ENCODE measurements around the gene EPB41L4A. TPM values are rescaled to one million over a fixed set of nuclear protein-coding genes. Genes with fewer than 3 reads are reported as not detected.

The EPB41L4A gene
- polyA plus RNA-seq, 1 donor from 2014 or later = 2.1 TPM

GRCh38 chr5:112283943-112284929 is 134.8 kb downstream of the EPB41L4A start:
- no peaks in the 10 kb centered on the region for H3K27me3 Mint-ChIP-seq
- no peaks in the 10 kb centered on the region for H3K36me3 Mint-ChIP-seq
- H3K9me3 Mint-ChIP-seq = no peaks in the 10 kb centered on the region
- no peak overlapping the region for H3K27ac Mint-ChIP-seq
- H3K4me1 Mint-ChIP-seq = no peaks in the 10 kb centered on the region
- no peak overlapping the region for H3K4me3 Mint-ChIP-seq

- no peaks in the 10 kb centered on the region for H3K9me3 Mint-ChIP-seq
- no peaks in the 10 kb centered on the region for H3K36me3 Mint-ChIP-seq
- H3K4me3 Mint-ChIP-seq = no peak overlapping the region
- no peak overlapping the region for H3K27ac Mint-ChIP-seq
- H3K27me3 Mint-ChIP-seq = no peaks in the 10 kb centered on the region
- no peaks in the 10 kb centered on the region for H3K4me1 Mint-ChIP-seq
Observed at GRCh38 chr5:112283034-112283582, 136.0 kb downstream of the EPB41L4A start.

- H3K4me3 Mint-ChIP-seq = no peak overlapping the region
- H3K27ac Mint-ChIP-seq = no peak overlapping the region
- no peaks in the 10 kb centered on the region for H3K36me3 Mint-ChIP-seq
- no peaks in the 10 kb centered on the region for H3K27me3 Mint-ChIP-seq
- no peaks in the 10 kb centered on the region for H3K9me3 Mint-ChIP-seq
- H3K4me1 Mint-ChIP-seq = no peaks in the 10 kb centered on the region
Observed at GRCh38 chr5:112279082-112279481, 140.0 kb downstream of the EPB41L4A start.

- H3K36me3 Mint-ChIP-seq = no peaks in the 10 kb centered on the region
- no peaks in the 10 kb centered on the region for H3K27me3 Mint-ChIP-seq
- no peaks in the 10 kb centered on the region for H3K4me1 Mint-ChIP-seq
- H3K9me3 Mint-ChIP-seq = no peaks in the 10 kb centered on the region
- H3K4me3 Mint-ChIP-seq = no peak overlapping the region
- H3K27ac Mint-ChIP-seq = no peak overlapping the region
Observed at GRCh38 chr5:112276991-112277390, 142.1 kb downstream of the EPB41L4A start.

DNA sequence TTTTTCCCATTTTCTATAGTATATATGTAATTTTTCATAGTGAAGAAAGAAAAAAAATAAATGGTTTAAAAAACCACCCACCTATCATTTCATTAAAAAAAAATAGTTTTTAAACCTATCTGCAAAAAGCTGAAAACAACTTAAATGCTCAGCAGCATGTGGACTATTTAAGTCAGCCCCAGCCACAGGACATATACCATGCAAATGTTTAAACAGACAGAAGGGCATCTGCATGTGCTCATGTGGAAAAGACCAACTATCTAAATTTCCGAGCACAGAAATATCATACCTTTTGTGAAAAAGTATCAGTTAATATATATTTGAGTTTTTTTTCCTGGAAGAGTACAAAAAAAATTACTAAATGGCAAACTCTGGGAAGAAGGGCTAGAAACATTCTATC is 143.4 kb downstream of the EPB41L4A start:
- no peaks in the 10 kb centered on the region for H3K9me3 Mint-ChIP-seq
- H3K27ac Mint-ChIP-seq = no peak overlapping the region
- H3K4me3 Mint-ChIP-seq = no peak overlapping the region
- H3K36me3 Mint-ChIP-seq = no peaks in the 10 kb centered on the region
- H3K27me3 Mint-ChIP-seq = no peaks in the 10 kb centered on the region
- H3K4me1 Mint-ChIP-seq = no peaks in the 10 kb centered on the region

DNA sequence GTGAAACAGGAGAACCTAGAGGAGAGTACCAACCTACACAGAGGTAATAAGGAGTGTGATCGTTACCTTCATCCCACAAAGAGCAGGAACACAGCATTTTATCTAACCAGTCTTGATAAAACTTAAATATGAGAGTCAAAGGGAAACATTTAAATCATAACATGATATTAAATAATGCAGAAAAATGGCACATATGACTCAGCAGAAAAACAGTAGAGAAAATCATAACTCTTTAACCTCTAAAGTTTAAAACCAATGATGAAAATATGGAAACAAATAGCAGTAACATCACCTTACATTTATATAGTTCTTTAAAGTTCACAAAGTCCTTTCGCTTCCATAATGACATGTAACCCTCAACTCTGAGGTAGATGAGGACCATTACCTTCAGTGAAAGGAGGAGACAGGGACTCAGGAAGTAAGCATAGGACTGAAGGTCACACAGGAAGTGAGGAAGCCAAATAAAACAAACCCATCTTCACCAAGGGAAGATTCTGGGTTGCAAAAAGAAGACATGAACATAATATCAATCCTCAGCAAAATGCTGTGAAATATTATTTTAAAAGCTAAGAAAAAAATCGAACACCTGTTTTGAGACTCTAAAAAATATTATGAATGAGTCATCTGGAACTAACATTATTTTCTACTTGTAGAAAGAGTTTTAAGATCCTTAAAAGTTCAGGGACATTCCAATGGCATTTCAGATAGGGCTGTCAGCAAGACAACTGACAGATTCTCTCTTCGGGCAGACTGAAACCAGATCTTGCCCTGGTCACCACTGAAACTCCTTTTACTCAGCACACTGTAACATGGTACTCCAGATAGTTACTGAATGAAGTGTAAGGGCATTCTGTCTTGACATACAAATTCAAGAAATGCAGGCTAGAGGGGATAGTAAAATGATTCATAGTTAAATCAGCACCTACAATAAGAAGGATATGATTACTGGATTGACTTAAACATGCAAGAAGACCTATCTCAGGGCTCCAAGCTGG is 148.5 kb downstream of the EPB41L4A start:
- H3K4me3 Mint-ChIP-seq = no peak overlapping the region
- H3K27me3 Mint-ChIP-seq = no peaks in the 10 kb centered on the region
- H3K36me3 Mint-ChIP-seq = no peaks in the 10 kb centered on the region
- H3K27ac Mint-ChIP-seq = no peak overlapping the region
- H3K4me1 Mint-ChIP-seq = peaks cover 0 to 4% (median 2%) of the 10 kb centered on the region in 3 donors
- H3K9me3 Mint-ChIP-seq = no peaks in the 10 kb centered on the region

- H3K4me1 Mint-ChIP-seq = peaks cover 0 to 4% (median 2%) of the 10 kb centered on the region in 3 donors
- no peak overlapping the region for H3K4me3 Mint-ChIP-seq
- no peaks in the 10 kb centered on the region for H3K9me3 Mint-ChIP-seq
- H3K27me3 Mint-ChIP-seq = no peaks in the 10 kb centered on the region
- H3K36me3 Mint-ChIP-seq = peaks cover 6% of the 10 kb centered on the region
- no peak overlapping the region for H3K27ac Mint-ChIP-seq
Observed at GRCh38 chr5:112267231-112267630, 151.8 kb downstream of the EPB41L4A start.

GRCh38 chr5:112264666-112265065 is 154.4 kb downstream of the EPB41L4A start:
- peaks cover 0 to under 1% (median 0%) of the 10 kb centered on the region in 3 donors for H3K4me1 Mint-ChIP-seq
- peaks cover 6% of the 10 kb centered on the region for H3K36me3 Mint-ChIP-seq
- H3K9me3 Mint-ChIP-seq = no peaks in the 10 kb centered on the region
- no peaks in the 10 kb centered on the region for H3K27me3 Mint-ChIP-seq
- H3K27ac Mint-ChIP-seq = no peak overlapping the region
- H3K4me3 Mint-ChIP-seq = no peak overlapping the region

DNA sequence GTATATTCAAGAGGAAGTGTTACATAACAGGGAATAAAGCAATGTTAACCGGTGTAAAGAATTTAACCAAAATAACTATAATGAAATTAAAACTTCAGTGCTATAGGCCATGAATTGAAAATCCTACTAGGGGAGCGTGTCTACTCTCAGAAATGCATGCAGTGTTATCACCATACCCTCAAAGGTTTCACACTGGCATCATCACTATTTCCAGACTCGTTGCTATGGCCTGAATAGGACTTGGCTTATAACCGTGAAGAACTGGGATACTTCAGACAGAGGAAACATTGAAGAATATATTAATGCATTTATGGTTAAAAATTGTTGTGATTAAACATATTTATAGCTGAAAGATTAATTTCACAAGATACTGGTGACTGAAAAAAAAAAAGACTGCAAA is 154.9 kb downstream of the EPB41L4A start:
- Mint-ChIP-seq H3K27ac (no peak overlapping the region), H3K4me3 (no peak overlapping the region), H3K4me1 (no peaks in the 10 kb centered on the region), H3K36me3 (peaks cover 6% of the 10 kb centered on the region), H3K27me3 (no peaks in the 10 kb centered on the region), H3K9me3 (no peaks in the 10 kb centered on the region)

DNA sequence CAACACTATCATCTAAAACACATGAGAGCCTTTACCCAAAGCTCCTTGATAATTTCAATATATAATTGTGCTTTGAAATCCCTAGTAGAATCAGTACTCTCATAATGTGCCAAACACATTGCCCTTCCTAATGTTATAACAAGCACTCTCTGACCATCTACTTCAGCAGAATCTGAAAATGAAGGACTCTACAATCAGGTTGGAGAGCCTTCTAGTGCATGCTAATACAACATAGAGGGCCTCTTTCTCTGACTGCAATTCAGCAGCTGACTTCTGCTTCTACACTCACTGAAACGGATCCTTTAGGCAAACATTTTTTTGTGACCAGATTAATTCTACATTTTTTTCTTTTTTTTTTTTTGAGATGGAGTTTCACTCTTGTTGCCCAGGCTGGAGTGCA is 155.6 kb downstream of the EPB41L4A start:
- no peaks in the 10 kb centered on the region for H3K4me1 Mint-ChIP-seq
- no peak overlapping the region for H3K27ac Mint-ChIP-seq
- no peak overlapping the region for H3K4me3 Mint-ChIP-seq

DNA sequence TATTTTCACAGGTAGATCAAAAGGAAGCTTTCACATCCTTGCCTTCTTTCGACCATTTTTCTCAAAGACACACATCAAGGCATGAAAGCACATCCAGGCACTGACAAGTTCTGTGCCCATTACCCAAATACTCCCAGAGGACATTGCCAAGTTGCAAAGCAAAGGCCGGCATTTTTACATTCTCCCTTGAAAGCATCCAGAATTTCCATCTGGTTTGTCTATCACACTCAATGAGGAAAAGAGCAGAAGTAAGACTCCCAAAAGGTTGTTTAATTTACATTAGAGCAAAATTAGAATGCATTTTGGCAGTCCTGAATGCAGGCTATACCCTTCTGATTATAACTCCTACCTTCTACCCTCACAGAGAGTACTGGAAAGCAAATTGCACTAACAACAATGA is 160.5 kb downstream of the EPB41L4A start:
- Mint-ChIP-seq H3K27ac (no peak overlapping the region), H3K36me3 (peaks cover 8% of the 10 kb centered on the region), H3K4me3 (no peak overlapping the region), H3K27me3 (no peaks in the 10 kb centered on the region), H3K9me3 (no peaks in the 10 kb centered on the region), H3K4me1 (no peaks in the 10 kb centered on the region)

More for the DNA sequence above, 155.6 kb downstream of the EPB41L4A start:
- H3K9me3 Mint-ChIP-seq = no peaks in the 10 kb centered on the region
- H3K27me3 Mint-ChIP-seq = no peaks in the 10 kb centered on the region
- H3K36me3 Mint-ChIP-seq = peaks cover 6% of the 10 kb centered on the region

- no peak overlapping the region for H3K4me3 Mint-ChIP-seq
- peaks cover 6% of the 10 kb centered on the region for H3K36me3 Mint-ChIP-seq
- H3K27ac Mint-ChIP-seq = no peak overlapping the region
- no peaks in the 10 kb centered on the region for H3K27me3 Mint-ChIP-seq
- H3K4me1 Mint-ChIP-seq = no peaks in the 10 kb centered on the region
- H3K9me3 Mint-ChIP-seq = no peaks in the 10 kb centered on the region
Observed at GRCh38 chr5:112257976-112258375, 161.1 kb downstream of the EPB41L4A start.

- peaks cover 2% of the 10 kb centered on the region for H3K36me3 Mint-ChIP-seq
- no peaks in the 10 kb centered on the region for H3K4me1 Mint-ChIP-seq
- H3K4me3 Mint-ChIP-seq = no peak overlapping the region
- H3K9me3 Mint-ChIP-seq = no peaks in the 10 kb centered on the region
- H3K27me3 Mint-ChIP-seq = no peaks in the 10 kb centered on the region
- no peak overlapping the region for H3K27ac Mint-ChIP-seq
Observed at GRCh38 chr5:112257005-112257404, 162.1 kb downstream of the EPB41L4A start.

GRCh38 chr5:112254303-112254702 is 164.8 kb downstream of the EPB41L4A start:
- Mint-ChIP-seq H3K4me3 (no peak overlapping the region), H3K9me3 (no peaks in the 10 kb centered on the region), H3K27me3 (no peaks in the 10 kb centered on the region), H3K36me3 (peaks cover 2% of the 10 kb centered on the region), H3K4me1 (no peaks in the 10 kb centered on the region), H3K27ac (no peak overlapping the region)
